SK-N-SH treated with all-trans-retinoic acid at 6 μM for 48 hours (cell line): ENCODE results near the gene UAP1L1.

Experiments used
- ATAC-seq: fragments of 200-7000 bp; cut with Tn5 transposase; 3 replicates; pipeline ENCODE4 v1.9.1; 2020; ENCODE audit warnings: mild to moderate bottlenecking, moderate library complexity
- ARNTL ChIP-seq: fragments of 450-650 bp; formaldehyde crosslinking; IDR thresholded peaks from 2 replicates; pipeline ENCODE4 v1.5.0; 2020; ENCODE audit warnings: low read depth, mild to moderate bottlenecking, moderate library complexity, borderline replicate concordance
- BACH2 ChIP-seq: fragments of 250-450 bp; sonication (Bioruptor Pico); IDR thresholded peaks from 2 replicates; pipeline ENCODE4 v1.9.0; 2021; ENCODE audit warnings: mild to moderate bottlenecking, borderline replicate concordance
- CREB5 ChIP-seq: fragments of 250-450 bp; sonication (Bioruptor Pico); IDR thresholded peaks from 2 replicates; pipeline ENCODE4 v1.5.1; 2020; ENCODE audit warnings: low read depth, mild to moderate bottlenecking, moderate library complexity
- ESRRG ChIP-seq: fragments of 250-450 bp; sonication (Bioruptor Pico); IDR thresholded peaks from 2 replicates; pipeline ENCODE4 v1.6.1; 2021; ENCODE audit warnings: mild to moderate bottlenecking
- GLIS3 ChIP-seq: fragments of 250-450 bp; sonication (Bioruptor Pico); IDR thresholded peaks from 2 replicates; pipeline ENCODE4 v1.5.0; 2020; ENCODE audit warnings: mild to moderate bottlenecking, moderate library complexity
- ISL1 ChIP-seq: fragments of 250-450 bp; sonication (Bioruptor Pico); IDR thresholded peaks from 2 replicates; pipeline ENCODE4 v2.1.2; 2022; ENCODE audit warnings: mild to moderate bottlenecking, moderate library complexity
- OSR1 ChIP-seq: fragments of 250-450 bp; sonication (Bioruptor Pico); IDR thresholded peaks from 2 replicates; pipeline ENCODE4 v1.8.0; 2022; ENCODE audit warnings: moderate library complexity, mild to moderate bottlenecking, inconsistent platforms
- PATZ1 ChIP-seq: fragments of 250-450 bp; sonication (Bioruptor Pico); IDR thresholded peaks from 2 replicates; pipeline ENCODE4 v1.8.0; 2020; ENCODE audit warnings: mild to moderate bottlenecking, moderate library complexity, borderline replicate concordance
- POU6F1 ChIP-seq: fragments of 250-450 bp; sonication (Bioruptor Pico); IDR thresholded peaks from 2 replicates; pipeline ENCODE4 v1.8.0; 2021; ENCODE audit warnings: low read depth, mild to moderate bottlenecking, moderate library complexity, borderline replicate concordance
- RARB ChIP-seq: fragments of 250-450 bp; sonication (Bioruptor Pico); IDR thresholded peaks from 2 replicates; pipeline ENCODE4 v1.8.0; 2021; ENCODE audit warnings: mild to moderate bottlenecking, moderate library complexity
- SNAI2 ChIP-seq: fragments of 250-450 bp; sonication (Bioruptor Pico); IDR thresholded peaks from 2 replicates; pipeline ENCODE4 v1.5.0; 2020; ENCODE audit warnings: mild to moderate bottlenecking, moderate library complexity
- TOX ChIP-seq: fragments of 250-450 bp; sonication (Bioruptor Pico); IDR thresholded peaks from 2 replicates; pipeline ENCODE4 v1.8.0; 2021; ENCODE audit warnings: mild to moderate bottlenecking, moderate library complexity, borderline replicate concordance
- TSHZ2 ChIP-seq: fragments of 250-450 bp; sonication (Bioruptor Pico); IDR thresholded peaks from 2 replicates; pipeline ENCODE4 v1.5.0; 2020; ENCODE audit warnings: mild to moderate bottlenecking, moderate library complexity
- ZC3H10 ChIP-seq: fragments of 250-450 bp; sonication (Bioruptor Pico); IDR thresholded peaks from 2 replicates; pipeline ENCODE4 v1.5.1; 2021; ENCODE audit warnings: mild to moderate bottlenecking, moderate library complexity
- ZFP3 ChIP-seq: fragments of 250-450 bp; sonication (Bioruptor Pico); IDR thresholded peaks from 2 replicates; pipeline ENCODE4 v1.5.0; 2020; ENCODE audit warnings: mild to moderate bottlenecking, moderate library complexity
- ZNF565 ChIP-seq: fragments of 450-650 bp; formaldehyde crosslinking; conservative IDR thresholded peaks from 2 replicates; pipeline ENCODE4 v1.5.0; 2020; ENCODE audit warnings: low read depth, mild to moderate bottlenecking, moderate library complexity
- ZNF70 ChIP-seq: fragments of 450-650 bp; formaldehyde crosslinking; IDR thresholded peaks from 2 replicates; pipeline ENCODE4 v1.5.0; 2020; ENCODE audit warnings: mild to moderate bottlenecking, moderate library complexity

The UAP1L1 gene

GRCh38 chr9:137082222-137082924 lies 5.1 kb downstream of the UAP1L1 start:
- TF ChIP-seq RARB (CRISPR knock-in tag) = no peak
- no peak for TF ChIP-seq ISL1
- TF ChIP-seq BACH2 (CRISPR knock-in tag) = no peak
- no peak for TF ChIP-seq ARNTL (CRISPR knock-in tag)
- TF ChIP-seq ZNF565 (CRISPR knock-in tag) = no peak
- TF ChIP-seq TSHZ2 (CRISPR knock-in tag) = no peak
- no peak for TF ChIP-seq GLIS3 (CRISPR knock-in tag)
- no peak for TF ChIP-seq ESRRG (CRISPR knock-in tag)
- TF ChIP-seq TOX (CRISPR knock-in tag) = no peak
- no peak for TF ChIP-seq ZFP3 (CRISPR knock-in tag)
- no peak for ATAC-seq

- ATAC-seq = no peak
- TF ChIP-seq ISL1 (no peak), GLIS3 (CRISPR knock-in tag) (no peak), POU6F1 (no peak)
These were observed 5.6 kb downstream of the UAP1L1 start for GRCh38 chr9:137082925-137083290.

GRCh38 chr9:137083394-137084004 lies 6.2 kb downstream of the UAP1L1 start:
- TF ChIP-seq ZNF70 (CRISPR knock-in tag) = no peak
- no peak for TF ChIP-seq ZFP3 (CRISPR knock-in tag)
- TF ChIP-seq ARNTL (CRISPR knock-in tag) = no peak
- no peak for TF ChIP-seq TOX (CRISPR knock-in tag)
- no peak for TF ChIP-seq CREB5 (CRISPR knock-in tag)
- no peak for TF ChIP-seq PATZ1 (CRISPR knock-in tag)
- TF ChIP-seq OSR1 (CRISPR knock-in tag) = no peak
- no peak for TF ChIP-seq POU6F1

GRCh38 chr9:137084526-137084925 lies 7.2 kb downstream of the UAP1L1 start:
- no peak for ATAC-seq
- TF ChIP-seq ZC3H10 (CRISPR knock-in tag) = no peak
- TF ChIP-seq BACH2 (CRISPR knock-in tag) = no peak
- no peak for TF ChIP-seq TOX (CRISPR knock-in tag)
- TF ChIP-seq ISL1 = no peak
- no peak for TF ChIP-seq CREB5 (CRISPR knock-in tag)
- no peak for TF ChIP-seq SNAI2 (CRISPR knock-in tag)
- no peak for TF ChIP-seq TSHZ2 (CRISPR knock-in tag)
- no peak for TF ChIP-seq RARB (CRISPR knock-in tag)
- TF ChIP-seq POU6F1 = no peak
- no peak for TF ChIP-seq ZNF70 (CRISPR knock-in tag)
- TF ChIP-seq ESRRG (CRISPR knock-in tag) = no peak

More at GRCh38 chr9:137083394-137084004, 6.2 kb downstream of the UAP1L1 start:
- peak; percentile 52 for ATAC-seq
